ENCODE results near the gene NMNAT2. TPM values are rescaled to one million over a fixed set of nuclear protein-coding genes. Genes with fewer than 3 reads are reported as not detected.

Gene NMNAT2
- total and polyA plus RNA-seq, 5 donors from 2014 or later: not detected

DNA sequence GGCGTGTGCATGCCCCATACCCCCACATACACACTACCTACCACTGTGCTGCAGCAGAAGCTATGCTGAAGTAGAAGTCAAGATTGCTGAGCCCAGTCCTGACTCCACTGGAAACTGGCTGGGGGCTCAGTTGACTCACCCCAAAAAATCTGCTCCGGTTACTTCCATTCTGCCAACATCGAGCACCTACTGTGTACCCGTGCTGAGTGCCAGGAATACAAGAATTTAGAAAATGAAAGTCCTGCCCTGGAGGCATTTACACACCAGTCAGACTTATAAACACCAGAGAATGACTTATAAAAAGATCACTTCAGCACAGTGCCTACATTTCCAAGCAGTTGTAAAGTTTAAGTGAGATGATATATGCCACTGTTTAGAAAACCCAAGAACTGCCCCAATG, 99.1 kb downstream of the NMNAT2 start:
- H3K9me3 ChIP-seq (ENCODE audit: control insufficient read depth in 2 of 2, low read length in 2 of 2): no peaks in the 10 kb centered on the region
- H3K4me1 Mint-ChIP-seq: no peaks in the 10 kb centered on the region
- H3K4me3 Mint-ChIP-seq: no peak overlapping the region
- H3K4me3 ChIP-seq (ENCODE audit: low read depth, low read length): no peak overlapping the region
- no peaks in the 10 kb centered on the region for H3K27me3 ChIP-seq (ENCODE audit: control insufficient read depth, insufficient read depth, low read length)
- H3K27ac ChIP-seq (ENCODE audit: insufficient read depth, low read length, poor library complexity, severe bottlenecking): no peak overlapping the region
- H3K9me3 Mint-ChIP-seq: peaks cover 0 to 1% (median 0%) of the 10 kb centered on the region in 7 donors
- no peaks in the 10 kb centered on the region for H3K4me1 ChIP-seq (ENCODE audit: control insufficient read depth, insufficient read depth, low read length, poor library complexity, severe bottlenecking)
- ATAC-seq (ENCODE audit: low read depth in 2 of 2) (no peak), DNase-seq (no peak)
- no peak overlapping the region for H3K27ac Mint-ChIP-seq
- no peaks in the 10 kb centered on the region for H3K36me3 Mint-ChIP-seq
- H3K27me3 Mint-ChIP-seq: peaks cover 8% of the 10 kb centered on the region
- no peaks in the 10 kb centered on the region for H3K36me3 ChIP-seq (ENCODE audit: control insufficient read depth, insufficient read depth, low read length)

DNA sequence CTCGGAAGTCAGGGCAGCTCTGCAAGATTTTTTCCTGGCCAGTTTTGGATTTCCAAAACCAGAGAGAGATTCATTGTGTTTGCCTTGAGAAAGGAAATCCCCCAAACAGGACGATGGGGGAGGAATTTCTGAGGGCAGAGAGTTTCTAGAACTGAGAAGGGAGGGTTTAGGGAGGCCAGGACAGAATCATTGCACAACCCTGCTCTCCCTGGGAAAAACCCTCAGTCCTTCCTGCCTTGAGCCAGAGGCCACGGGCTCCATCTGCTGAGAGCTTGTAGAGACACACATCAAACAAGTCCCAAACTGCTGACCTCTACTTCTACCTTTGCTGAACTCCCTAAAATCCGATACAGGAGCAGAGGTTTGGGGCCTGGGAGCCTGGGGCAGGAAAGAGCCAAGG, 99.7 kb downstream of the NMNAT2 start:
- Mint-ChIP-seq H3K27me3 (peaks cover 4% of the 10 kb centered on the region), H3K4me1 (no peaks in the 10 kb centered on the region), H3K9me3 (peaks cover 0 to 1% (median 0%) of the 10 kb centered on the region in 7 donors), H3K4me3 (no peak overlapping the region), H3K27ac (no peak overlapping the region), H3K36me3 (no peaks in the 10 kb centered on the region)
- no peaks in the 10 kb centered on the region for H3K36me3 ChIP-seq (ENCODE audit: control insufficient read depth, insufficient read depth, low read length)
- ATAC-seq (ENCODE audit: low read depth in 2 of 2) (no peak), DNase-seq (no peak)
- no peaks in the 10 kb centered on the region for H3K9me3 ChIP-seq (ENCODE audit: control insufficient read depth in 2 of 2, low read length in 2 of 2)
- no peak overlapping the region for H3K4me3 ChIP-seq (ENCODE audit: low read depth, low read length)
- H3K4me1 ChIP-seq (ENCODE audit: control insufficient read depth, insufficient read depth, low read length, poor library complexity, severe bottlenecking): no peaks in the 10 kb centered on the region
- H3K27ac ChIP-seq (ENCODE audit: insufficient read depth, low read length, poor library complexity, severe bottlenecking): no peak overlapping the region
- H3K27me3 ChIP-seq (ENCODE audit: control insufficient read depth, insufficient read depth, low read length): no peaks in the 10 kb centered on the region

DNA sequence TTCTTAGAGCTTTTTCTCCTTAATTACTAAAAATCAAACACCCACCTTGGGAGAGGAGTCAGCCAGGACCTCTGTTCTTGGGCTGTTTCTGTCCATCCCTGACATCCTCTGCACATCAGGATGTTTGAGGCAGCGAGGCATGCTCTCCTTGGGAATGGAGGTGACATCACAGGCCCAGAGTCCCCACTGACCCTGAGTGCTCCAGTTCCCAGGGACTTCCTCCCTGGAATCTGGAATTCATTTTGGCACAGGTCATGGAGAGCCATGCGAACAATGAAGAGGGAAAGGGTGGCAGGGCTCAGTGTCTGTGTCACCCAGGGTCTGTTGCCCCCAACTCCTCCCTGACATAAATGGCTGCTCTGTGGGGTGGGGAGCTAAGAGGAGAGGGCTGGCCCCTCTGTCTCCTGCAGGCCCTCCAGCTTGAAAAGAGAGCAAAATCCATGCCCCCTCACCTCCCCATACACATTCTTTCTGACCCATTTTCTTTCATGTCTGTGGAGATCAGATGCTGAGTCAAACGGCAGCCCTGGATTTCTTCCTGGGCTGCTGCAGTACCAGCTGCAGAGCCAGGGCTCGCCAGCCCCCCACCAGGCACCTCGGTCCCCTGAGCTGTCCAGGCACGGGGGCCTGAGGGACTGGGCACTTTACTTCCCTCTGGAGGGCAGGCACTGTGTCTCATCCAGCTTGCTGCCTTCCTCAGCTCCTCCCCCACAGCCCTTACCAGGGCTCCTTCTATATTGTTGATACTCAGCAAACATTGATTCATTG, 102.0 kb downstream of the NMNAT2 start:
- Histone ChIP-seq H3K9me3 (ENCODE audit: control insufficient read depth in 2 of 2, low read length in 2 of 2) (no peaks in the 10 kb centered on the region), H3K27ac (ENCODE audit: insufficient read depth, low read length, poor library complexity, severe bottlenecking) (no peak overlapping the region), H3K36me3 (ENCODE audit: control insufficient read depth, insufficient read depth, low read length) (no peaks in the 10 kb centered on the region), H3K4me1 (ENCODE audit: control insufficient read depth, insufficient read depth, low read length, poor library complexity, severe bottlenecking) (no peaks in the 10 kb centered on the region), H3K4me3 (ENCODE audit: low read depth, low read length) (no peak overlapping the region), H3K27me3 (ENCODE audit: control insufficient read depth, insufficient read depth, low read length) (no peaks in the 10 kb centered on the region)
- no peaks in the 10 kb centered on the region for H3K36me3 Mint-ChIP-seq
- no peak for ATAC-seq (ENCODE audit: low read depth in 2 of 2)
- H3K9me3 Mint-ChIP-seq: peaks cover 0 to 1% (median 0%) of the 10 kb centered on the region in 7 donors
- no peak overlapping the region for H3K27ac Mint-ChIP-seq
- no peak overlapping the region for H3K4me3 Mint-ChIP-seq
- peaks cover 4% of the 10 kb centered on the region for H3K27me3 Mint-ChIP-seq
- DNase-seq: no peak
- no peaks in the 10 kb centered on the region for H3K4me1 Mint-ChIP-seq

DNA sequence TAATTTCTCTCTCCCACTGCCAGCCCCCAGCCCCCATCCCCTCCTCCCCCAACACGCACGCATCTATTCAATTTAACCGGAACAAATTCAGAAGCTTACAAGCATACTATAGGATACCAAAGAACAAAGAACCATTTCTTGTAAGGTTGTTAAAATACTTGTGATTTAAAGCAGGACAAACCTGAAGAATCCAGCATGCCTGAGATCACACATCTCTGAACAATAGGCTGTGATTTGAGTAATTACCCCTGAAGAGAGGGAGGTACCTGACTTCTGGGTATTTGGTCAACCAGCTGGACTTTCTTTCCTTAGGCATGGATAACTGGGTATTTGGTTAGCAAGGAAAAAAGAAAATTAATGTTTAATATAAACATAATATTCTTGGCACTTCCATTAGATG, 105.1 kb downstream of the NMNAT2 start:
- Mint-ChIP-seq H3K27me3 (peaks cover 4% of the 10 kb centered on the region), H3K27ac (peak overlapping the region in 1 of 3 donors; percentile 29), H3K36me3 (no peaks in the 10 kb centered on the region), H3K4me3 (no peak overlapping the region), H3K4me1 (no peaks in the 10 kb centered on the region), H3K9me3 (peaks cover 0 to 1% (median 0%) of the 10 kb centered on the region in 7 donors)
- Histone ChIP-seq H3K9me3 (ENCODE audit: control insufficient read depth in 2 of 2, low read length in 2 of 2) (no peaks in the 10 kb centered on the region), H3K4me3 (ENCODE audit: low read depth, low read length) (no peak overlapping the region), H3K4me1 (ENCODE audit: control insufficient read depth, insufficient read depth, low read length, poor library complexity, severe bottlenecking) (no peaks in the 10 kb centered on the region), H3K36me3 (ENCODE audit: control insufficient read depth, insufficient read depth, low read length) (no peaks in the 10 kb centered on the region), H3K27ac (ENCODE audit: insufficient read depth, low read length, poor library complexity, severe bottlenecking) (no peak overlapping the region), H3K27me3 (ENCODE audit: control insufficient read depth, insufficient read depth, low read length) (no peaks in the 10 kb centered on the region)
- no peak for DNase-seq
- ATAC-seq (ENCODE audit: low read depth in 2 of 2): no peak

DNA sequence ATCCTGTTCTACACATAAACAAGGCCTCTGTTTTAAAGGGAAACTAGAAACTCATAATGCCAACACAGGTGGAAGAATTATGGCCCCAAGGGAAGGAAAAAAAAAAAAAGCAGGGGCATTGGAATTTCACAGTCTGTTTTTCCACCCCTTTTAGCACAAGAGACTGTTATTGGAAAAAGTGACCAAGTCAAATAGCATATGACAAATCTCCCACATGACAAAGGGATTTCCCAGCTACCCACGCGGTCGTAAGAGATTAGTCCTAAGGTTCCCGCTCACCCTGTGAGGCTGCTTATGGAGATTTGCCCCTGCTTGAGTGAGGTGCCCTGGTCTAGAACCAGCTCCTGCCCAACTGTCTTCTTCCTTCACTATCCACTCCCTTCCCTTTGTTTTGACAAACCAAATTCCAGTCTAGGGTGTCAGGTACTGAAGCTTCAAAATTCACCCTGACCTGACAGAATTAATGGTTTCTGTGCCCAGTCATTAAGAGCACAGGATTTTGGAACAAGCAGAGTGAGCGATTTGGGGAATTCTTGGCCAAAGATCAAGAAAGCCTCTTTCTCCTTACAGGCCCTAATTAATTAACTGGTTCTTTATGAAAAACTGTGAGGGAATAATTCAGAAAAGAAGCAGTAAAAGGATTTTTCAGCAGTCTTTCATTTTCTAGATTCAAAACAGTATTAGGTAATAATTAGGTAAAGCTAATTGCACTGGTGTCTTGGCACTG, 107.3 kb downstream of the NMNAT2 start:
- Histone ChIP-seq H3K27me3 (ENCODE audit: control insufficient read depth, insufficient read depth, low read length) (no peaks in the 10 kb centered on the region), H3K4me1 (ENCODE audit: control insufficient read depth, insufficient read depth, low read length, poor library complexity, severe bottlenecking) (no peaks in the 10 kb centered on the region), H3K9me3 (ENCODE audit: control insufficient read depth in 2 of 2, low read length in 2 of 2) (no peaks in the 10 kb centered on the region), H3K36me3 (ENCODE audit: control insufficient read depth, insufficient read depth, low read length) (no peaks in the 10 kb centered on the region), H3K4me3 (ENCODE audit: low read depth, low read length) (no peak overlapping the region), H3K27ac (ENCODE audit: insufficient read depth, low read length, poor library complexity, severe bottlenecking) (no peak overlapping the region)
- Mint-ChIP-seq H3K9me3 (peaks cover 0 to 1% (median 0%) of the 10 kb centered on the region in 7 donors), H3K4me3 (no peak overlapping the region), H3K27ac (no peak overlapping the region), H3K27me3 (peaks cover 5% of the 10 kb centered on the region), H3K36me3 (no peaks in the 10 kb centered on the region), H3K4me1 (no peaks in the 10 kb centered on the region)
- DNase-seq: no peak
- no peak for ATAC-seq (ENCODE audit: low read depth in 2 of 2)

DNA sequence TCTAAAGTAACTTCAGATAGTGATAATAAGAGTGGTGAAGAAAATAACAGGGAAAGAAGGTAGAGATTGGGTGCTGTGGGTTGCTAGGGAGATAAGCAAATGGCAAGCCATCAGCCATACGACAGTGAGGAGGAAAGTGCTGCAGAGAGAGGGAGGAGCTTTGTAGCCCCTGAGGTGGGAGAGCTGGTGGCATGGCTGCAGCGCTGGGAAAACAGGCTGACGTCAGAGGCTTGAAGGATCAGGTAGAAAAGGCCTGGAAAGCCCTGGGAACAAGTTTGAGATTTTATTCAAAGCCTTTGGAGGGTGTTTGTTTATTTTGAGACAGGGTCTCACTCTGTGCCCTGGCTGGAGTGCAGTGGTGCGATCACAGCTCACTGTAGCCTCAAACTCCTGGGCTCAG, 109.5 kb downstream of the NMNAT2 start:
- Histone ChIP-seq H3K27ac (ENCODE audit: insufficient read depth, low read length, poor library complexity, severe bottlenecking) (no peak overlapping the region), H3K4me1 (ENCODE audit: control insufficient read depth, insufficient read depth, low read length, poor library complexity, severe bottlenecking) (no peaks in the 10 kb centered on the region), H3K36me3 (ENCODE audit: control insufficient read depth, insufficient read depth, low read length) (no peaks in the 10 kb centered on the region), H3K27me3 (ENCODE audit: control insufficient read depth, insufficient read depth, low read length) (no peaks in the 10 kb centered on the region), H3K9me3 (ENCODE audit: control insufficient read depth in 2 of 2, low read length in 2 of 2) (no peaks in the 10 kb centered on the region), H3K4me3 (ENCODE audit: low read depth, low read length) (no peak overlapping the region)
- Mint-ChIP-seq H3K36me3 (no peaks in the 10 kb centered on the region), H3K9me3 (no peaks in the 10 kb centered on the region), H3K27me3 (peaks cover 5% of the 10 kb centered on the region), H3K4me3 (no peak overlapping the region), H3K4me1 (no peaks in the 10 kb centered on the region), H3K27ac (no peak overlapping the region)
- DNase-seq (no peak), ATAC-seq (ENCODE audit: low read depth in 2 of 2) (no peak)

DNA sequence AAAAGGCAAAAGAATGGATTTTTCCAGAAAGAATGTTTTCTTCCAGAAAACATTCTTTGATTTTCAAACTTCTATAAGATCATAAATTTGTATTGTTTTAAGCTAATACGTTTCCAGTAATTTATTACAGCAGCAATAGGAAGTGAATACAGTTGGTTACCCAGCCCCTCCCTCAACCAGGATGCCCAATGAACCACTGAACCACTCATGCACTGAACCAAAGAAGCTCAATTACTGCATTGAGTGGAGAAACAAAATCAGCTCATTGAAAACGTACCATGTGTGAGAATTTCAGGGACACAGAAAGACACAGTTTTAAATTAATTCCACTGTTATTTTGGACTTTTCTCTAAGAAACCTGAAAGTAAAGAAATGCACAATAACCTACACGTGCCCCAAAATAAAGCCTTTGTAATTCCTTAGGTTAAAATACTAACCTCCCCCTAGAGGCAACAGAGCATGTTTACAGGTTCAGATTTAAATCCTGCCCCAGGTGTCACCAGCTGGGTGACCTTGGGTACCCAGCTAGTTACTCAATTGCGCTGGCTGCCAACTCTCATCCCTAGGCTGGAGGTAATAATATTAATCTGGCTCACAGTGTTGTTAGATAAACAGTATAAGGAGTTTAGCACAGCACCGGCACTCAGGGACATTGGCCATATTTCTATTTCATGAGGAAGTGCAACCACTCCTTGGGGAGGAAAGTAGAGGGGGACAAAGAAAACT, 111.7 kb downstream of the NMNAT2 start:
- ATAC-seq (ENCODE audit: low read depth in 2 of 2): no peak
- no peaks in the 10 kb centered on the region for H3K9me3 ChIP-seq (ENCODE audit: control insufficient read depth in 2 of 2, low read length in 2 of 2)
- no peak overlapping the region for H3K4me3 ChIP-seq (ENCODE audit: low read depth, low read length)
- no peak overlapping the region for H3K27ac ChIP-seq (ENCODE audit: insufficient read depth, low read length, poor library complexity, severe bottlenecking)
- H3K4me3 Mint-ChIP-seq: no peak overlapping the region
- no peaks in the 10 kb centered on the region for H3K36me3 Mint-ChIP-seq
- H3K4me1 Mint-ChIP-seq: no peaks in the 10 kb centered on the region
- no peaks in the 10 kb centered on the region for H3K36me3 ChIP-seq (ENCODE audit: control insufficient read depth, insufficient read depth, low read length)
- H3K27me3 Mint-ChIP-seq: peaks cover 5% of the 10 kb centered on the region
- no peak overlapping the region for H3K27ac Mint-ChIP-seq
- peak in 1 of 3 donors; percentile 22 for DNase-seq
- peaks cover 0 to 2% (median 0%) of the 10 kb centered on the region in 7 donors for H3K9me3 Mint-ChIP-seq
- no peaks in the 10 kb centered on the region for H3K27me3 ChIP-seq (ENCODE audit: control insufficient read depth, insufficient read depth, low read length)
- H3K4me1 ChIP-seq (ENCODE audit: control insufficient read depth, insufficient read depth, low read length, poor library complexity, severe bottlenecking): no peaks in the 10 kb centered on the region

Measured in CD4-positive, CD25-positive, alpha-beta regulatory T cell (primary cell).